ENCODE results near the gene C20orf96.

GRCh38 chr20:273884-274283 lies 16.7 kb downstream of the C20orf96 start:
- TF ChIP-seq EZH2 (IDR thresholded peaks at IDR 0.05; ENCODE audit: borderline replicate concordance, insufficient read depth, low read depth, low read length, poor library complexity, severe bottlenecking) (no peak), CTCF (IDR thresholded peaks at IDR 0.05) (no peak)
